ENCODE measurements around the gene ROBO2. TPM values are rescaled to one million over a fixed set of nuclear protein-coding genes. Genes with fewer than 3 reads are reported as not detected.

ROBO2 gene
- polyA plus RNA-seq, 2 of the 4 experiments (the other 2 are of a cell fraction): 0.04 TPM; not detected in 1

DNA sequence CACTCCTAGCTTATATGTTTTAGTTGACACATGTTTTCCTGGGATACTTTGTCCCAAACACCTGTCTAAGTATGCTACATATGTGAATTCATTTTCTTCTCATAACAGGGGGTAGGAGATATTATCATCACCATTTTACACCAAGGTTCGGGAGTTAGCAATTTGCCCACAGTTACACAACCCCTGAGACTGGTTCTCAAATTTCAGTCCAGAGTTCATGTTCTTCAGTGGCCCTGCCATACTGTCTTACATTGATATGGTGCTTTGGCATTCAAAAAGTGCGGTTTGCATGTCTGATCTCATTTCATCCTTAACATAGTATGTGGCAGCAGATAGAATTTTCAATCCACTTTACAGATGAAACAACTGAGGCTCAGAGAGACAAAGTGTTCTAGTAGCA lies 38.4 kb downstream of the ROBO2 start:
- H3K27ac ChIP-seq: no peak overlapping the region
- ATAC-seq (no peak), DNase-seq (ENCODE audit: low read depth in 1 of 2, low spot score in 1 of 2) (no peak), FAIRE-seq (no peak)
- no peaks in the 10 kb centered on the region for H3K9me3 ChIP-seq
- TF ChIP-seq NPAS2 (CRISPR knock-in tag; IDR thresholded peaks at IDR 0.05; ENCODE audit: borderline replicate concordance) (no peak), EHF (CRISPR knock-in tag; IDR thresholded peaks at IDR 0.05) (no peak), CBX8 (IDR thresholded peaks at IDR 0.05) (no peak), MAZ (IDR thresholded peaks at IDR 0.05; ENCODE audit: borderline replicate concordance, low read depth, low read length) (no peak), FOSB (CRISPR knock-in tag; IDR thresholded peaks at IDR 0.05) (no peak), NFE2L2 (conservative IDR thresholded peaks at IDR 0.05; ENCODE audit: low read length) (no peak), PHF8 (IDR thresholded peaks at IDR 0.05; ENCODE audit: borderline replicate concordance, low read depth) (no peak), RFX5 (IDR thresholded peaks at IDR 0.05) (no peak), POLR2AphosphoS2 (conservative IDR thresholded peaks at IDR 0.05; ENCODE audit: low read length) (no peak)
- WGBS (ENCODE audit: missing lambda C conversion rate): 0% methylated on average over 2 of the region's 2 CpGs
- H3K4me3 ChIP-seq: no peak overlapping the region
- H3K4me2 ChIP-seq: no peak overlapping the region
- POLR2A ChIA-PET: no interaction called here
- H3K4me1 ChIP-seq: no peaks in the 10 kb centered on the region
- CTCF ChIA-PET: no interaction called here

DNA sequence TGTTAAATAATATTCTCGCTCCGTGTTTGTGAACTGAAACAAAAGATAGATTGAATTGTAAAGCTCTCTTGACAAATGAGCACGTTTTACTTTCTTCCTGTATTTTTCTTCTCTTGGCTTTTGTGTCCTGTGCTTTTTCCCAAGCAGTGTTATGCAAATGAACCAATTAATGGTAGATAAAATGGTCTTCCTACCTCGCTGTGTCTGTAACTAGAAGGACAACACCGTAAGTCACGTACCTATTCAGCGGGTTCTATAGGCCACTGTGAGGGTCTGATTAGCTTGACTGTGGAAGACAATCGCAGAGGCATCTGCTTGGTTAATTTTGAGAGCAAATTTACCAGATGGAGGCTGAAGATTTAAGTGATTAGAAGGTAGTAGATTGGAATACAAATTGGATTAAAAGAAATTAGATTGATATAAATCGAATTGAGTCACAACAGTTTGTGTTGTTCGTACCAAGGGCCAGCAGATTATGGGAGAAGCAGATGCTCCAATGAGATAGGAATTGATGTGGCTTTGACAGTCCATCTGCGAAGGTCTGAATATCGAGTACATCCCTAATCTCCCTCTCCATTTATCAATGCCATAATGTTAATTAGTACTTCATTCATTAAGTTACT lies 40.2 kb downstream of the ROBO2 start:
- ChIA-PET POLR2A (no interaction called here), CTCF (no interaction called here)
- Histone ChIP-seq H3K4me3 (no peak overlapping the region), H3K4me1 (no peaks in the 10 kb centered on the region), H3K4me2 (no peak overlapping the region), H3K27ac (no peak overlapping the region), H3K9me3 (no peaks in the 10 kb centered on the region)
- TF ChIP-seq CBX8 (IDR thresholded peaks at IDR 0.05) (no peak), RARB (CRISPR knock-in tag; IDR thresholded peaks at IDR 0.05) (no peak), SMC3 (IDR thresholded peaks at IDR 0.05) (no peak), ZFP36 (IDR thresholded peaks at IDR 0.05; ENCODE audit: borderline replicate concordance, partially characterized antibody) (no peak), KDM5A (IDR thresholded peaks at IDR 0.05) (no peak), ZSCAN20 (CRISPR knock-in tag; IDR thresholded peaks at IDR 0.05) (no peak), RAD21 (conservative IDR thresholded peaks at IDR 0.05 in 1 of 2, IDR thresholded peaks at IDR 0.05 in 1 of 2) (no peak), CBX2 (IDR thresholded peaks at IDR 0.05; ENCODE audit: borderline replicate concordance, low read depth) (no peak), TP53 (CRISPR knock-in tag; IDR thresholded peaks at IDR 0.05) (no peak), POLR2A (IDR thresholded peaks at IDR 0.05; ENCODE audit: low read length) (no peak), FOSB (CRISPR knock-in tag; IDR thresholded peaks at IDR 0.05) (no peak), ZC3H11A (IDR thresholded peaks at IDR 0.05) (no peak), KDM1A (IDR thresholded peaks at IDR 0.05; ENCODE audit: low read depth) (no peak), FOSL2 (IDR thresholded peaks at IDR 0.05) (no peak), FOSL2 (CRISPR knock-in tag; IDR thresholded peaks at IDR 0.05) (no peak)
- TF ChIP-seq, protein P1, sequence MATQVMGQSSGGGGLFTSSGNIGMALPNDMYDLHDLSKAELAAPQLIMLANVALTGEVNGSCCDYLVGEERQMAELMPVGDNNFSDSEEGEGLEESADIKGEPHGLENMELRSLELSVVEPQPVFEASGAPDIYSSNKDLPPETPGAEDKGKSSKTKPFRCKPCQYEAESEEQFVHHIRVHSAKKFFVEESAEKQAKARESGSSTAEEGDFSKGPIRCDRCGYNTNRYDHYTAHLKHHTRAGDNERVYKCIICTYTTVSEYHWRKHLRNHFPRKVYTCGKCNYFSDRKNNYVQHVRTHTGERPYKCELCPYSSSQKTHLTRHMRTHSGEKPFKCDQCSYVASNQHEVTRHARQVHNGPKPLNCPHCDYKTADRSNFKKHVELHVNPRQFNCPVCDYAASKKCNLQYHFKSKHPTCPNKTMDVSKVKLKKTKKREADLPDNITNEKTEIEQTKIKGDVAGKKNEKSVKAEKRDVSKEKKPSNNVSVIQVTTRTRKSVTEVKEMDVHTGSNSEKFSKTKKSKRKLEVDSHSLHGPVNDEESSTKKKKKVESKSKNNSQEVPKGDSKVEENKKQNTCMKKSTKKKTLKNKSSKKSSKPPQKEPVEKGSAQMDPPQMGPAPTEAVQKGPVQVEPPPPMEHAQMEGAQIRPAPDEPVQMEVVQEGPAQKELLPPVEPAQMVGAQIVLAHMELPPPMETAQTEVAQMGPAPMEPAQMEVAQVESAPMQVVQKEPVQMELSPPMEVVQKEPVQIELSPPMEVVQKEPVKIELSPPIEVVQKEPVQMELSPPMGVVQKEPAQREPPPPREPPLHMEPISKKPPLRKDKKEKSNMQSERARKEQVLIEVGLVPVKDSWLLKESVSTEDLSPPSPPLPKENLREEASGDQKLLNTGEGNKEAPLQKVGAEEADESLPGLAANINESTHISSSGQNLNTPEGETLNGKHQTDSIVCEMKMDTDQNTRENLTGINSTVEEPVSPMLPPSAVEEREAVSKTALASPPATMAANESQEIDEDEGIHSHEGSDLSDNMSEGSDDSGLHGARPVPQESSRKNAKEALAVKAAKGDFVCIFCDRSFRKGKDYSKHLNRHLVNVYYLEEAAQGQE (IDR thresholded peaks at IDR 0.05): no peak
- TF ChIP-seq, protein P2, sequence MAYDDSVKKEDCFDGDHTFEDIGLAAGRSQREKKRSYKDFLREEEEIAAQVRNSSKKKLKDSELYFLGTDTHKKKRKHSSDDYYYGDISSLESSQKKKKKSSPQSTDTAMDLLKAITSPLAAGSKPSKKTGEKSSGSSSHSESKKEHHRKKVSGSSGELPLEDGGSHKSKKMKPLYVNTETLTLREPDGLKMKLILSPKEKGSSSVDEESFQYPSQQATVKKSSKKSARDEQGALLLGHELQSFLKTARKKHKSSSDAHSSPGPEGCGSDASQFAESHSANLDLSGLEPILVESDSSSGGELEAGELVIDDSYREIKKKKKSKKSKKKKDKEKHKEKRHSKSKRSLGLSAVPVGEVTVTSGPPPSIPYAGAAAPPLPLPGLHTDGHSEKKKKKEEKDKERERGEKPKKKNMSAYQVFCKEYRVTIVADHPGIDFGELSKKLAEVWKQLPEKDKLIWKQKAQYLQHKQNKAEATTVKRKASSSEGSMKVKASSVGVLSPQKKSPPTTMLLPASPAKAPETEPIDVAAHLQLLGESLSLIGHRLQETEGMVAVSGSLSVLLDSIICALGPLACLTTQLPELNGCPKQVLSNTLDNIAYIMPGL (CRISPR knock-in tag; IDR thresholded peaks at IDR 0.05; ENCODE audit: borderline replicate concordance): no peak
- TF ChIP-seq, protein P3, sequence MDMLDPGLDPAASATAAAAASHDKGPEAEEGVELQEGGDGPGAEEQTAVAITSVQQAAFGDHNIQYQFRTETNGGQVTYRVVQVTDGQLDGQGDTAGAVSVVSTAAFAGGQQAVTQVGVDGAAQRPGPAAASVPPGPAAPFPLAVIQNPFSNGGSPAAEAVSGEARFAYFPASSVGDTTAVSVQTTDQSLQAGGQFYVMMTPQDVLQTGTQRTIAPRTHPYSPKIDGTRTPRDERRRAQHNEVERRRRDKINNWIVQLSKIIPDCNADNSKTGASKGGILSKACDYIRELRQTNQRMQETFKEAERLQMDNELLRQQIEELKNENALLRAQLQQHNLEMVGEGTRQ (IDR thresholded peaks at IDR 0.05): no peak
- TF ChIP-seq, protein P4, sequence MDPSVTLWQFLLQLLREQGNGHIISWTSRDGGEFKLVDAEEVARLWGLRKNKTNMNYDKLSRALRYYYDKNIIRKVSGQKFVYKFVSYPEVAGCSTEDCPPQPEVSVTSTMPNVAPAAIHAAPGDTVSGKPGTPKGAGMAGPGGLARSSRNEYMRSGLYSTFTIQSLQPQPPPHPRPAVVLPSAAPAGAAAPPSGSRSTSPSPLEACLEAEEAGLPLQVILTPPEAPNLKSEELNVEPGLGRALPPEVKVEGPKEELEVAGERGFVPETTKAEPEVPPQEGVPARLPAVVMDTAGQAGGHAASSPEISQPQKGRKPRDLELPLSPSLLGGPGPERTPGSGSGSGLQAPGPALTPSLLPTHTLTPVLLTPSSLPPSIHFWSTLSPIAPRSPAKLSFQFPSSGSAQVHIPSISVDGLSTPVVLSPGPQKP (IDR thresholded peaks at IDR 0.05; ENCODE audit: low read depth, low read length): no peak
- TF ChIP-seq, protein P5, sequence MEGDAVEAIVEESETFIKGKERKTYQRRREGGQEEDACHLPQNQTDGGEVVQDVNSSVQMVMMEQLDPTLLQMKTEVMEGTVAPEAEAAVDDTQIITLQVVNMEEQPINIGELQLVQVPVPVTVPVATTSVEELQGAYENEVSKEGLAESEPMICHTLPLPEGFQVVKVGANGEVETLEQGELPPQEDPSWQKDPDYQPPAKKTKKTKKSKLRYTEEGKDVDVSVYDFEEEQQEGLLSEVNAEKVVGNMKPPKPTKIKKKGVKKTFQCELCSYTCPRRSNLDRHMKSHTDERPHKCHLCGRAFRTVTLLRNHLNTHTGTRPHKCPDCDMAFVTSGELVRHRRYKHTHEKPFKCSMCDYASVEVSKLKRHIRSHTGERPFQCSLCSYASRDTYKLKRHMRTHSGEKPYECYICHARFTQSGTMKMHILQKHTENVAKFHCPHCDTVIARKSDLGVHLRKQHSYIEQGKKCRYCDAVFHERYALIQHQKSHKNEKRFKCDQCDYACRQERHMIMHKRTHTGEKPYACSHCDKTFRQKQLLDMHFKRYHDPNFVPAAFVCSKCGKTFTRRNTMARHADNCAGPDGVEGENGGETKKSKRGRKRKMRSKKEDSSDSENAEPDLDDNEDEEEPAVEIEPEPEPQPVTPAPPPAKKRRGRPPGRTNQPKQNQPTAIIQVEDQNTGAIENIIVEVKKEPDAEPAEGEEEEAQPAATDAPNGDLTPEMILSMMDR (IDR thresholded peaks at IDR 0.05): no peak
- TF ChIP-seq, protein P6, sequence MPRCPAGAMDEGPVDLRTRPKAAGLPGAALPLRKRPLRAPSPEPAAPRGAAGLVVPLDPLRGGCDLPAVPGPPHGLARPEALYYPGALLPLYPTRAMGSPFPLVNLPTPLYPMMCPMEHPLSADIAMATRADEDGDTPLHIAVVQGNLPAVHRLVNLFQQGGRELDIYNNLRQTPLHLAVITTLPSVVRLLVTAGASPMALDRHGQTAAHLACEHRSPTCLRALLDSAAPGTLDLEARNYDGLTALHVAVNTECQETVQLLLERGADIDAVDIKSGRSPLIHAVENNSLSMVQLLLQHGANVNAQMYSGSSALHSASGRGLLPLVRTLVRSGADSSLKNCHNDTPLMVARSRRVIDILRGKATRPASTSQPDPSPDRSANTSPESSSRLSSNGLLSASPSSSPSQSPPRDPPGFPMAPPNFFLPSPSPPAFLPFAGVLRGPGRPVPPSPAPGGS (IDR thresholded peaks at IDR 0.05): no peak
- WGBS (ENCODE audit: missing lambda C conversion rate): 7% methylated on average over 12 of the region's 12 CpGs
- ATAC-seq (no peak), FAIRE-seq (no peak), DNase-seq (ENCODE audit: low read depth in 1 of 2, low spot score in 1 of 2) (no peak)
